B cell (primary cell): Measurements from ENCODE around the gene EFNA5. TPM values are rescaled to one million over a fixed set of nuclear protein-coding genes. Genes with fewer than 3 reads are reported as not detected.

Experiments
- ATAC-seq: fragments of 200-7000 bp; cut with Tn5 transposase; one replicate; pipeline ENCODE4 v1.10.0; 2021; ENCODE audit warnings: low read depth, mild to moderate bottlenecking, moderate number of reproducible peaks, moderate library complexity
- CTCF ChIA-PET: fragments of 350-600 bp; sonication (Branson Sonifier 250); formaldehyde crosslinking; loops from one replicate; lab custom pipeline; 2021; ENCODE audit warnings: antibody characterized with exemption, inconsistent platforms; lab: Charles Lee
- POLR2A ChIA-PET: fragments of 350-600 bp; sonication (Branson Sonifier 250); formaldehyde crosslinking; loops from one replicate; lab custom pipeline; 2021; ENCODE audit warnings: antibody characterized with exemption; lab: Charles Lee
- DNase-seq: peaks from one replicate; pipeline ENCODE4 v3.0.0; 2013
- H2AFZ ChIP-seq: 2 replicates; pipeline ENCODE4 v1.6.1; 2012; ENCODE audit warnings: mild to moderate bottlenecking, low read depth, low read length; ENCODE audit not compliant: insufficient read depth, poor library complexity, severe bottlenecking
- H3K27ac ChIP-seq, 2 donors: 1 replicate in 1 of 2; 2 replicates in 1 of 2; pipeline ENCODE4 v1.5.1; 2012 to 2013; ENCODE audit warnings: low read length in 2 of 2, mild to moderate bottlenecking in 2 of 2, moderate library complexity in 1 of 2
- H3K27me3 ChIP-seq, 4 experiments: fragments of 200-600 bp in 1 of 4; sonication (generic) in 1 of 4; replicated peaks in 1 of 4; 1 replicate in 2 of 4; 2 replicates in 2 of 4; pipeline versions ENCODE4 v1.6.1 to v1.7.0; 2013 to 2016; ENCODE audit warnings: low read length in 3 of 4, mild to moderate bottlenecking in 2 of 4, mixed read lengths in 1 of 4, moderate library complexity in 1 of 4; ENCODE audit not compliant: insufficient read depth in 4 of 4, control insufficient read depth in 3 of 4; ENCODE audit errors: control extremely low read depth in 1 of 4
- H3K36me3 ChIP-seq, 2 experiments: replicated peaks in 1 of 2; 1 replicate in 1 of 2; 2 replicates in 1 of 2; pipeline versions ENCODE4 v1.6.1 to v1.7.1; 2013; ENCODE audit warnings: low read length in 1 of 2; ENCODE audit not compliant: insufficient read depth in 2 of 2, control insufficient read depth in 1 of 2; ENCODE audit errors: control extremely low read depth in 1 of 2, extremely low read depth in 1 of 2
- H3K4me1 ChIP-seq, 2 donors: fragments of 200-600 bp in 1 of 2; sonication (generic) in 1 of 2; 1 replicate in 1 of 2; 2 replicates in 1 of 2; pipeline versions ENCODE4 v1.5.1 to v1.6.1; 2013 to 2017; ENCODE audit warnings: low read length in 2 of 2; ENCODE audit not compliant: control insufficient read depth in 2 of 2, insufficient read depth in 2 of 2
- H3K4me2 ChIP-seq: replicated peaks from 2 replicates; pipeline ENCODE3; 2012; ENCODE audit warnings: mild to moderate bottlenecking, low read depth, low read length; ENCODE audit not compliant: poor library complexity, severe bottlenecking
- H3K4me3 ChIP-seq, 5 experiments: fragments of 200-600 bp in 1 of 5; sonication (generic) in 1 of 5; 1 replicate in 3 of 5; 2 replicates in 2 of 5; pipeline versions ENCODE4 v1.5.1 to v1.7.0; 2011 to 2016; ENCODE audit warnings: low read length in 4 of 5, mild to moderate bottlenecking in 4 of 5, low read depth in 2 of 5, control low read depth in 1 of 5, moderate library complexity in 1 of 5; ENCODE audit not compliant: insufficient read depth in 1 of 5; ENCODE audit errors: control extremely low read depth in 1 of 5, extremely low read depth in 1 of 5
- H3K79me2 ChIP-seq: fragments of 200-600 bp; sonication (generic); one replicate; pipeline ENCODE4 v1.6.0; 2016; ENCODE audit warnings: low read length; ENCODE audit not compliant: control insufficient read depth, insufficient read depth
- H3K9ac ChIP-seq: fragments of 200-600 bp; sonication (generic); 2 replicates; pipeline ENCODE4 v1.6.1; 2017; ENCODE audit warnings: mild to moderate bottlenecking, low read length, moderate library complexity
- H3K9me3 ChIP-seq, 3 donors: one replicate each; pipeline versions ENCODE4 v1.6.1 to v1.7.1; 2013; ENCODE audit warnings: low read length in 2 of 3; ENCODE audit not compliant: control insufficient read depth in 2 of 3, insufficient read depth in 1 of 3; ENCODE audit errors: control extremely low read depth in 1 of 3
- H4K20me1 ChIP-seq: 2 replicates; pipeline ENCODE4 v1.6.0; 2012; ENCODE audit warnings: mild to moderate bottlenecking, low read length; ENCODE audit not compliant: insufficient read depth, control insufficient read depth, poor library complexity, severe bottlenecking
- H3K27ac Mint-ChIP-seq: one replicate; pipeline ENCODE4 v1.8.0; 2021; ENCODE audit warnings: mixed read lengths
- H3K27me3 Mint-ChIP-seq: one replicate; pipeline ENCODE4 v1.8.0; 2021; ENCODE audit warnings: mixed read lengths
- H3K4me1 Mint-ChIP-seq: one replicate; pipeline ENCODE4 v1.8.0; 2021; ENCODE audit warnings: mixed read lengths
- H3K4me3 Mint-ChIP-seq: one replicate; pipeline ENCODE4 v1.8.0; 2021; ENCODE audit warnings: mixed read lengths
- H3K9me3 Mint-ChIP-seq: one replicate; pipeline ENCODE4 v1.8.0; 2022; ENCODE audit warnings: mixed read lengths; ENCODE audit not compliant: insufficient read depth
- CTCF ChIP-seq: fragments of 200-600 bp; IDR thresholded peaks from one replicate; pipeline ENCODE4 v1.8.0; 2022; ENCODE audit warnings: antibody characterized with exemption, mild to moderate bottlenecking
- EZH2 ChIP-seq: IDR thresholded peaks from 2 replicates; pipeline ENCODE4 v1.6.1; 2012; ENCODE audit warnings: borderline replicate concordance, low read depth, mild to moderate bottlenecking, moderate library complexity, low read length; ENCODE audit not compliant: insufficient read depth, poor library complexity, severe bottlenecking
- WGBS: methylation state at CpG from one replicate; pipeline ENCODE4 v1.1.5; 2013; ENCODE audit warnings: missing lambda C conversion rate; ENCODE audit not compliant: insufficient coverage; 5-methylcytosine and 5-hydroxymethylcytosine counted together
- intact Hi-C: fragments of 100-400 bp; cut with micrococcal nuclease; formaldehyde crosslinking; loops from one replicate; pipeline ENCODE4 v1.10.0; 2022
- polyA plus RNA-seq: library from polyadenylated mRNA; depleted of rRNA; stranded (reverse); fragments of >200 nt; gene quantifications from 2 replicates; pipeline ENCODE4 v1.2.3, GENCODE V29; 2012
- total RNA-seq, 2 donors: library from RNA; stranded (reverse); fragments of 120-200 nt in 1 of 2; gene quantifications; 1 replicate in 1 of 2; 2 replicates in 1 of 2; pipeline versions ENCODE4 v1.2.3 to v1.2.4, GENCODE V29; 2013 to 2022

The EFNA5 gene
- total and polyA plus RNA-seq, 2 donors (not counting 1 experiment from before 2014, with no cell fraction given): not detected

GRCh38 chr5:107542428-107542827 lies 128.3 kb downstream of the EFNA5 start:
- Histone ChIP-seq H3K36me3 (no peaks in the 10 kb centered on the region), H3K27ac (no peak overlapping the region), H2AFZ (no peak overlapping the region), H3K79me2 (no peaks in the 10 kb centered on the region), H4K20me1 (no peaks in the 10 kb centered on the region), H3K9ac (no peak overlapping the region), H3K4me3 (no peak overlapping the region), H3K4me2 (no peak overlapping the region), H3K27me3 (no peaks in the 10 kb centered on the region), H3K4me1 (no peaks in the 10 kb centered on the region), H3K9me3 (no peaks in the 10 kb centered on the region)
- Mint-ChIP-seq H3K4me1 (no peaks in the 10 kb centered on the region), H3K4me3 (no peak overlapping the region), H3K9me3 (no peaks in the 10 kb centered on the region), H3K27me3 (peaks cover 5% of the 10 kb centered on the region), H3K27ac (no peak overlapping the region)
- TF ChIP-seq EZH2 (no peak), CTCF (no peak)
- intact Hi-C loops: no loop called here
- DNase-seq (no peak), ATAC-seq (no peak)
- CTCF ChIA-PET: no interaction called here
- POLR2A ChIA-PET: no interaction called here
- no CpG with 5 or more reads among the region's 4 CpGs for WGBS

DNA sequence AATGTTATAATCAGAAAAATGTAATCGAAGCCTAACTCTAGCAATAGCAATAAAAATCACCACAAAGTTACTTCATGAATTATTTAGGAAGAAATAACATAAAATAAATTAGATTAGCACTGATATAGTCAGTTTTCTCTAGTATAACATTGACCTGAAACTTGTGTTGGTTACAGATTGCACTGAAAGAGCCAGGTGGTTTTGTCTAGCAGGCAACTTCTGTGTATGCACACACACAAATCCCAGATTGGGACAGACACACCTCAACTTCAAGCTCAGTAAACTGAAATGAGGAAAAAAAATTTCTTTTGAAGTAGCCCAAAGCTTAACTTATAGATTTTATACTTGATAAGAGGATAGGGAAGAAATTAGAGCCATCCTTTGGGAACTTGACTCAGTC lies 129.3 kb downstream of the EFNA5 start:
- TF ChIP-seq CTCF (no peak), EZH2 (no peak)
- H3K4me1 ChIP-seq: no peaks in the 10 kb centered on the region
- no peaks in the 10 kb centered on the region for H3K36me3 ChIP-seq
- WGBS: no CpG with 5 or more reads among the region's 1 CpG
- peaks cover 5% of the 10 kb centered on the region for H3K27me3 Mint-ChIP-seq
- no peak for DNase-seq
- no peak overlapping the region for H2AFZ ChIP-seq
- CTCF ChIA-PET: interaction anchor here (0.9 kb wide), 1 partner anchor 31 kb away, joined by 3 read pairs; no protein-coding TSS in a partner anchor
- H3K4me3 ChIP-seq: no peak overlapping the region
- no peaks in the 10 kb centered on the region for H3K9me3 ChIP-seq
- no peak overlapping the region for H3K9ac ChIP-seq
- H3K79me2 ChIP-seq: no peaks in the 10 kb centered on the region
- no peak overlapping the region for H3K4me2 ChIP-seq
- ATAC-seq: no peak
- no peaks in the 10 kb centered on the region for H3K27me3 ChIP-seq
- H3K4me1 Mint-ChIP-seq: no peaks in the 10 kb centered on the region
- no peak overlapping the region for H3K27ac ChIP-seq
- no peak overlapping the region for H3K4me3 Mint-ChIP-seq
- H3K27ac Mint-ChIP-seq: no peak overlapping the region
- H3K9me3 Mint-ChIP-seq: no peaks in the 10 kb centered on the region
- intact Hi-C loops: no loop called here
- no peaks in the 10 kb centered on the region for H4K20me1 ChIP-seq
- POLR2A ChIA-PET: no interaction called here
